ENCODE data around the gene SERHL2. TPM values are rescaled to one million over a fixed set of nuclear protein-coding genes. Genes with fewer than 3 reads are reported as not detected.
A peak's percentile ranks its signal among the peaks of the same experiment; 100 is the strongest.

The SERHL2 gene
- total RNA-seq (2021) (0.37 to 1.1 TPM (median 0.92 TPM) in 3 replicates), Bru-seq, nascent RNA (percentile 19 among the genes with signal in this experiment)
- long read RNA-seq, experiment 1, partial matches to known transcripts = 0 of 1 reads
- long read RNA-seq, experiment 1, other reads (novel, unspliced or antisense) = 1 of 1 reads
- long read RNA-seq, experiment 2 = 0 reads
- long read RNA-seq, experiment 3 = 0 reads

DNA sequence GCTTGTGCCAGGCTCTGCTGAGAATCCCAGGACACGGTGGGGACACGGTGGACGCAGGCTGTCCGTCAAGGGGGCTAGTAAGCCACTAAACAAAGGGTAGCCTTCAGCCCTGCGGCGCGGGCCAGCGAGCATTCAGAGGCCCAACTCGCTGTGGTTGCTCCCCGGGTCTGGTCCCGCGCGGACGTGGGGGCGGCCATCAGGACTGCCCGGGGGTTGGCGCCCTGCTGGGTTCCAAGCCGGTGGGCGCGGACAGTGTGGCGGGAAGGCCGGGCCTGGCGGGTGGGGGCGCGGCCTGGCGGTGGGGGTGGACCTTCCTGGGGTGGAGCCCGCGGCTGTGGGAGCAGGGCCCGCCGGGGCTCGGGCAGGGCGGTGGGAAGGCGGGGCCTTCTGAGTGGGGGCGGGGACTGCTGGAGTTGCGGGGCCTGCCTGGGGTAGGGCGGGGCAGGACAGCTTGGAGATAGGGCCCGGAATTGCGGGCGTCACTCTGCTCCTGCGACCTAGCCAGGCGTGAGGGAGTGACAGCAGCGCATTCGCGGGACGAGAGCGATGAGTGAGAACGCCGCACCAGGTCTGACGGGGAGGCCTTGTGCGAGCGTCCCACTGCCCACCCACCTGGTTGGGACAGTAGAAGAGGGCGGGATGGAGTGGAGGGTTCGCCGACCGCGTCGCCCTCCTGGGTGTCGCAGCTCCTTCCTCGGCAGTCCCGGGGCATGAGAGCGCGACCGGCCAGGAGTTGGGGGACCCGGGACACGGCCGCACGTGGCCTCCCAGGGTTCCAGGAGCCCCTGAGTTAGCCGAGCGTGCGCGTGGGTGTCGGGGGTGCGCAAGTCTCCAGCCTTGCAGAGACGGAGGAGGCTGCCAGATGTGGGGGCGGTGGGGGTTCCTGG is at the start of gene SERHL2:
Gene SERHL2 (plus strand): TSS at position 482 of the 887 bp plus-strand sequence. CDS start 65 bp downstream, at position 547.
- DNase-seq (ENCODE audit: low spot score) = peak; percentile 97
- Mint-ChIP-seq H3K4me3 (peak within 1 kb of the TSS; percentile 85), H3K4me1 (peaks cover 20% of the 10 kb centered on the region), H3K27ac (no peak within 1 kb of the TSS), H3K27me3 (ENCODE audit: low read depth) (peaks cover 52% of the 10 kb centered on the region), H3K36me3 (peaks cover 9% of the 10 kb centered on the region), H3K9me3 (peaks cover 13% of the 10 kb centered on the region)
- CTCF ChIA-PET = interaction anchor here (0.6 to 1.9 kb wide), 7 partner anchors 12 to 110 kb away, joined by 3 to 11 read pairs (median 5); no protein-coding TSS in a partner anchor
- ATAC-seq = peak; percentile 97
- POLR2A ChIA-PET = interaction anchor here (0.6 kb wide), 1 partner anchor 248 kb away, joined by 3 read pairs; no protein-coding TSS in a partner anchor
- peak; percentile 22; the same call in 1 of the 2 replicates for TF ChIP-seq ESRRA (CRISPR knock-in tag; IDR thresholded peaks at IDR 0.05; ENCODE audit: borderline replicate concordance)
- TF ChIP-seq ZNF317 (CRISPR knock-in tag; IDR thresholded peaks at IDR 0.05; ENCODE audit: borderline replicate concordance, low read depth) = 0 out of 2 replicates have a peak, but pooled peaks have one; percentile 2
- no peak for TF ChIP-seq ATF6 (CRISPR knock-in tag; IDR thresholded peaks at IDR 0.05)
- TF ChIP-seq ZNF121 (CRISPR knock-in tag; IDR thresholded peaks at IDR 0.05) = peak; percentile 94
- no peak for TF ChIP-seq ZNF425 (CRISPR knock-in tag; conservative IDR thresholded peaks at IDR 0.05)
- TF ChIP-seq SP1 (CRISPR knock-in tag; conservative IDR thresholded peaks at IDR 0.05) = peak; percentile 85
- peak; percentile 24; the same call in 1 of the 2 replicates for TF ChIP-seq ZNF512 (CRISPR knock-in tag; IDR thresholded peaks at IDR 0.05; ENCODE audit: borderline replicate concordance)
- peak; percentile 65; the same call in 1 of the 2 replicates for TF ChIP-seq IRF2 (CRISPR knock-in tag; IDR thresholded peaks at IDR 0.05; ENCODE audit: borderline replicate concordance, low read depth)
- TF ChIP-seq NR1H2 (CRISPR knock-in tag; IDR thresholded peaks at IDR 0.05) = no peak
- no peak for TF ChIP-seq SMAD4 (CRISPR knock-in tag; IDR thresholded peaks at IDR 0.05)
- no peak for TF ChIP-seq RORB (CRISPR knock-in tag; IDR thresholded peaks at IDR 0.05)
- no peak for TF ChIP-seq GABPB1 (CRISPR knock-in tag; IDR thresholded peaks at IDR 0.05)
- TF ChIP-seq, protein P1, sequence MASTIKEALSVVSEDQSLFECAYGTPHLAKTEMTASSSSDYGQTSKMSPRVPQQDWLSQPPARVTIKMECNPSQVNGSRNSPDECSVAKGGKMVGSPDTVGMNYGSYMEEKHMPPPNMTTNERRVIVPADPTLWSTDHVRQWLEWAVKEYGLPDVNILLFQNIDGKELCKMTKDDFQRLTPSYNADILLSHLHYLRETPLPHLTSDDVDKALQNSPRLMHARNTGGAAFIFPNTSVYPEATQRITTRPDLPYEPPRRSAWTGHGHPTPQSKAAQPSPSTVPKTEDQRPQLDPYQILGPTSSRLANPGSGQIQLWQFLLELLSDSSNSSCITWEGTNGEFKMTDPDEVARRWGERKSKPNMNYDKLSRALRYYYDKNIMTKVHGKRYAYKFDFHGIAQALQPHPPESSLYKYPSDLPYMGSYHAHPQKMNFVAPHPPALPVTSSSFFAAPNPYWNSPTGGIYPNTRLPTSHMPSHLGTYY (CRISPR knock-in tag; IDR thresholded peaks at IDR 0.05) = no peak
- peak; percentile 62; the same call in 1 of the 2 replicates for TF ChIP-seq ZNF138 (CRISPR knock-in tag; conservative IDR thresholded peaks at IDR 0.05)
- TF ChIP-seq, protein P2, sequence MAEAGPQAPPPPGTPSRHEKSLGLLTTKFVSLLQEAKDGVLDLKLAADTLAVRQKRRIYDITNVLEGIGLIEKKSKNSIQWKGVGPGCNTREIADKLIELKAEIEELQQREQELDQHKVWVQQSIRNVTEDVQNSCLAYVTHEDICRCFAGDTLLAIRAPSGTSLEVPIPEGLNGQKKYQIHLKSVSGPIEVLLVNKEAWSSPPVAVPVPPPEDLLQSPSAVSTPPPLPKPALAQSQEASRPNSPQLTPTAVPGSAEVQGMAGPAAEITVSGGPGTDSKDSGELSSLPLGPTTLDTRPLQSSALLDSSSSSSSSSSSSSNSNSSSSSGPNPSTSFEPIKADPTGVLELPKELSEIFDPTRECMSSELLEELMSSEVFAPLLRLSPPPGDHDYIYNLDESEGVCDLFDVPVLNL (CRISPR knock-in tag; IDR thresholded peaks at IDR 0.05; ENCODE audit: borderline replicate concordance, low read depth) = peak; percentile 85
- TF ChIP-seq SOX15 (CRISPR knock-in tag; IDR thresholded peaks at IDR 0.05) = no peak
- TF ChIP-seq, protein P3, sequence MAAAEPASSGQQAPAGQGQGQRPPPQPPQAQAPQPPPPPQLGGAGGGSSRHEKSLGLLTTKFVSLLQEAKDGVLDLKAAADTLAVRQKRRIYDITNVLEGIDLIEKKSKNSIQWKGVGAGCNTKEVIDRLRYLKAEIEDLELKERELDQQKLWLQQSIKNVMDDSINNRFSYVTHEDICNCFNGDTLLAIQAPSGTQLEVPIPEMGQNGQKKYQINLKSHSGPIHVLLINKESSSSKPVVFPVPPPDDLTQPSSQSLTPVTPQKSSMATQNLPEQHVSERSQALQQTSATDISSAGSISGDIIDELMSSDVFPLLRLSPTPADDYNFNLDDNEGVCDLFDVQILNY (CRISPR knock-in tag; IDR thresholded peaks at IDR 0.05) = peak; percentile 93
- 0 out of 2 replicates have a peak, but pooled peaks have one; percentile 40 for TF ChIP-seq CBFB (CRISPR knock-in tag; IDR thresholded peaks at IDR 0.05; ENCODE audit: low read depth)
- peak; percentile 90; the same call in 1 of the 2 replicates for TF ChIP-seq MYBL2 (CRISPR knock-in tag; IDR thresholded peaks at IDR 0.05)
- no peak for TF ChIP-seq JUN (CRISPR knock-in tag; IDR thresholded peaks at IDR 0.05)
- TF ChIP-seq, protein P4, sequence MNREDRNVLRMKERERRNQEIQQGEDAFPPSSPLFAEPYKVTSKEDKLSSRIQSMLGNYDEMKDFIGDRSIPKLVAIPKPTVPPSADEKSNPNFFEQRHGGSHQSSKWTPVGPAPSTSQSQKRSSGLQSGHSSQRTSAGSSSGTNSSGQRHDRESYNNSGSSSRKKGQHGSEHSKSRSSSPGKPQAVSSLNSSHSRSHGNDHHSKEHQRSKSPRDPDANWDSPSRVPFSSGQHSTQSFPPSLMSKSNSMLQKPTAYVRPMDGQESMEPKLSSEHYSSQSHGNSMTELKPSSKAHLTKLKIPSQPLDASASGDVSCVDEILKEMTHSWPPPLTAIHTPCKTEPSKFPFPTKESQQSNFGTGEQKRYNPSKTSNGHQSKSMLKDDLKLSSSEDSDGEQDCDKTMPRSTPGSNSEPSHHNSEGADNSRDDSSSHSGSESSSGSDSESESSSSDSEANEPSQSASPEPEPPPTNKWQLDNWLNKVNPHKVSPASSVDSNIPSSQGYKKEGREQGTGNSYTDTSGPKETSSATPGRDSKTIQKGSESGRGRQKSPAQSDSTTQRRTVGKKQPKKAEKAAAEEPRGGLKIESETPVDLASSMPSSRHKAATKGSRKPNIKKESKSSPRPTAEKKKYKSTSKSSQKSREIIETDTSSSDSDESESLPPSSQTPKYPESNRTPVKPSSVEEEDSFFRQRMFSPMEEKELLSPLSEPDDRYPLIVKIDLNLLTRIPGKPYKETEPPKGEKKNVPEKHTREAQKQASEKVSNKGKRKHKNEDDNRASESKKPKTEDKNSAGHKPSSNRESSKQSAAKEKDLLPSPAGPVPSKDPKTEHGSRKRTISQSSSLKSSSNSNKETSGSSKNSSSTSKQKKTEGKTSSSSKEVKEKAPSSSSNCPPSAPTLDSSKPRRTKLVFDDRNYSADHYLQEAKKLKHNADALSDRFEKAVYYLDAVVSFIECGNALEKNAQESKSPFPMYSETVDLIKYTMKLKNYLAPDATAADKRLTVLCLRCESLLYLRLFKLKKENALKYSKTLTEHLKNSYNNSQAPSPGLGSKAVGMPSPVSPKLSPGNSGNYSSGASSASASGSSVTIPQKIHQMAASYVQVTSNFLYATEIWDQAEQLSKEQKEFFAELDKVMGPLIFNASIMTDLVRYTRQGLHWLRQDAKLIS (CRISPR knock-in tag; IDR thresholded peaks at IDR 0.05; ENCODE audit: borderline replicate concordance) = 0 out of 2 replicates have a peak, but pooled peaks have one; percentile 16
